HG03342 (cell line): ENCODE measurements around the gene ANAPC5.
"Not testable (repeated sequence)": the region's sequence is repeated elsewhere in the genome, so short reads cannot be mapped to it uniquely, and the experiment has no call there.

Source experiments
- ATAC-seq: cut with Tn5 transposase; IDR thresholded peaks from one replicate; pipeline ENCODE4 v1.9.1; 2021; ENCODE audit warnings: mild to moderate bottlenecking, moderate library complexity; ENCODE audit not compliant: unreplicated experiment

ANAPC5 gene

GRCh38 chr12:121287267-121287954, 64.8 kb downstream of the ANAPC5 start:
- ATAC-seq = no peak

GRCh38 chr12:121285856-121286255, 66.4 kb downstream of the ANAPC5 start:
- no peak for ATAC-seq

GRCh38 chr12:121284551-121285390, 67.4 kb downstream of the ANAPC5 start:
- no peak for ATAC-seq

GRCh38 chr12:121283841-121284240, 68.4 kb downstream of the ANAPC5 start:
- ATAC-seq = no peak

- ATAC-seq = no peak
Measured at GRCh38 chr12:121283388-121283787, 68.8 kb downstream of the ANAPC5 start.

- not testable (repeated sequence) for ATAC-seq
Measured at GRCh38 chr12:121282910-121283309, 69.3 kb downstream of the ANAPC5 start.

- no peak for ATAC-seq
Measured at GRCh38 chr12:121282072-121282742, 70.0 kb downstream of the ANAPC5 start.

- not testable (repeated sequence) for ATAC-seq
Measured at GRCh38 chr12:121281116-121281515, 71.1 kb downstream of the ANAPC5 start.

GRCh38 chr12:121280531-121280930, 71.7 kb downstream of the ANAPC5 start:
- not testable (repeated sequence) for ATAC-seq

- no peak for ATAC-seq
Measured at GRCh38 chr12:121279507-121279915, 72.7 kb downstream of the ANAPC5 start.

- no peak for ATAC-seq
Measured at GRCh38 chr12:121279071-121279375, 73.2 kb downstream of the ANAPC5 start.

GRCh38 chr12:121278169-121279070, 73.8 kb downstream of the ANAPC5 start:
- no peak for ATAC-seq

GRCh38 chr12:121277374-121277759, 74.8 kb downstream of the ANAPC5 start:
- ATAC-seq = no peak

GRCh38 chr12:121274036-121274763, 78.0 kb downstream of the ANAPC5 start:
- no peak for ATAC-seq

GRCh38 chr12:121273364-121273896, 78.8 kb downstream of the ANAPC5 start:
- ATAC-seq = no peak

GRCh38 chr12:121267822-121268221, 84.4 kb downstream of the ANAPC5 start:
- ATAC-seq = no peak

- ATAC-seq = no peak
Measured at GRCh38 chr12:121264951-121265515, 87.2 kb downstream of the ANAPC5 start.

- ATAC-seq = no peak
Measured at GRCh38 chr12:121264135-121264534, 88.1 kb downstream of the ANAPC5 start.

GRCh38 chr12:121263206-121263935, 88.8 kb downstream of the ANAPC5 start:
- no peak for ATAC-seq
